Muscle of back (tissue), 11 donors: ENCODE measurements around the gene XRN2. TPM values are rescaled to one million over a fixed set of nuclear protein-coding genes. Genes with fewer than 3 reads are reported as not detected.
A peak's percentile ranks its signal among the peaks of the same experiment; 100 is the strongest.
"Not testable (repeated sequence)": the region's sequence is repeated elsewhere in the genome, so short reads cannot be mapped to it uniquely, and the experiment has no call there.

Experiments
- DNase-seq, 3 donors: peaks; one replicate each; pipeline versions ENCODE4 v3.0.0 to v3.0.0-alpha.2; 2013
- polyA plus RNA-seq, 10 donors: library from polyadenylated mRNA; unstranded; fragments of 120-200 nt; gene quantifications; one replicate each; pipeline ENCODE4 v1.2.1, GENCODE V29; 2013; ENCODE audit not compliant: insufficient read length in 10 of 10

XRN2 gene
- polyA plus RNA-seq, 10 donors: 39.5 to 54.9 (median 46.7) TPM

- DNase-seq: no peak
Observed at GRCh38 chr20:21344206-21344900, 41.2 kb downstream of the XRN2 start.

GRCh38 chr20:21344961-21345360 is 41.8 kb downstream of the XRN2 start:
- DNase-seq: no peak

- DNase-seq: peak in 1 of 3 donors; percentile 6
Observed at GRCh38 chr20:21352703-21353102, 49.6 kb downstream of the XRN2 start.

DNA sequence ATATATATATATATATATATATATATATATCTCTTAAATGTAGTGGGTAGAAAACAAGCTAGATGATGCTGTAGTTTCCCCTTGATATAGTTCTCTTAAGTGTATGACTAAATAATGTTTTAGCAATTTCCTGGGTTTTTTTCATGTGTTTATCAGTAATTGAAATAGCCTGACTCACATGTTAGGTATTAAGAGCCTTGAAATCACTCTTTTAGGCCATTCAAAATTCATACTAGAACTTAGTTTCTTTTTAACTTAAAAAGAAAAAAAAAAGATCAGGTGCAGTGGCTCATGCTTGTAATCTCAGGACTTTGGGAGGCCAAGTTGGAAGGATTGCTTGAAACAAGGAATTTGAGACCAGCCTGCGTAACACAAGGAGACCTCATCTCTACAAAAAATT is 50.1 kb downstream of the XRN2 start:
- no peak for DNase-seq

- DNase-seq: no peak
Observed at GRCh38 chr20:21355981-21356380, 52.9 kb downstream of the XRN2 start.

GRCh38 chr20:21356386-21356785 is 53.3 kb downstream of the XRN2 start:
- no peak for DNase-seq

- no peak for DNase-seq
Observed at GRCh38 chr20:21357844-21358243, 54.7 kb downstream of the XRN2 start.

- DNase-seq: no peak
Observed at GRCh38 chr20:21358737-21359136, 55.6 kb downstream of the XRN2 start.

- no peak for DNase-seq
Observed at GRCh38 chr20:21360705-21361104, 57.6 kb downstream of the XRN2 start.

- DNase-seq: no peak
Observed at GRCh38 chr20:21361266-21361665, 58.1 kb downstream of the XRN2 start.

GRCh38 chr20:21364413-21364812 is 61.3 kb downstream of the XRN2 start:
- DNase-seq: no peak

DNA sequence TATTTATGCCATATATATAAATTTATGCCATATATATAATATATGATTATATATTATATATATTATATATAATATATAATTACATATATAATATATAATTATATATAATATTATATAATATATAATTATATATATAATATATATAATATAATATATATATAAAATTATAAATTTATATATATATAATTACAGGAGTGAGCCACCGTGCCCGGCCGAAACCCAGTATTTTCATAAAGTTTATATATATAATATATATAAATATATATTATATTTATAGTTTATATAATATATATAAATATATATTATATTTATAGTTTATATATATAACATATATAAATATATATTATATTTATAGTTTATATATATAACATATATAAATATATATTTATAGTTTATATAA is 62.6 kb downstream of the XRN2 start:
- no peak for DNase-seq

- DNase-seq: not testable (repeated sequence)
Observed at GRCh38 chr20:21366273-21366672, 63.1 kb downstream of the XRN2 start.

GRCh38 chr20:21368791-21369190 is 65.7 kb downstream of the XRN2 start:
- DNase-seq: no peak

- DNase-seq: no peak
Observed at GRCh38 chr20:21371193-21371592, 68.1 kb downstream of the XRN2 start.

DNA sequence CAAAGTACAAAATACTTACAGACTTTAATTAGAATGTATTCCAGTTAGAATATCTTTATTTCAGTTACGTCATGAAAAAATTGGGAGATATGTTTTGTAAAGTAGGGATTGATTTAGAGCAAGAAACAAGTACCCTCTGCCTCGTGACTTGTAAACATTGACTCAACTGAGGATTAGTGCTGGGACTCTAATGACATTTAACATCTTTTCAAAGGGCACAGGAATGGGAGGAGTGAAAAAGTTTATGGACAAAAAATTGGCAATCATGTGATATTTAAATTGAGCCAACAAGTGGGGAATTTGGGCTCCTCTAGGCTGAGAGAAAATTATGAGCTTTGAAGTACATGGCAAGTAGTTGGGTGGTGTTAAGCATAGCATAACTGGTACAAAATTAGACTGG is 68.9 kb downstream of the XRN2 start:
- no peak for DNase-seq

DNA sequence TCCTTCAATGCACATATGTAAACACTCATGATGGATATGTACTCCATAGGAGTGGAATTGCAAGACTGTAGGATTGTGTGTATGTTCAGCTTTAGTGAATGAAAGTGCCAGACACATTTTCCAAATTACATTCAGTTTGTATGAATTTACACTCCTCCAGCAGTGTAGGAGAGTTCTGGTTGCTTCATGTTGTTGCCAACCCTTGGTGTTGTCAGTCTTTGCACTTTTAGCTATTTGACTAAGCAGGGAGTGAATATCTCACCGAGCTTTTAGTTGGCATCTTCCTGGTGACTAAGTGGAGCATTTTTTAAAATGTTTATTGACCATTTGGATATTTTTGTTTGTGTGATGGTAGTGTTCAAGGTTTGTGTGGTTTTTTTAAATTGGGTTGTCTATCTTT is 70.3 kb downstream of the XRN2 start:
- no peak for DNase-seq

DNA sequence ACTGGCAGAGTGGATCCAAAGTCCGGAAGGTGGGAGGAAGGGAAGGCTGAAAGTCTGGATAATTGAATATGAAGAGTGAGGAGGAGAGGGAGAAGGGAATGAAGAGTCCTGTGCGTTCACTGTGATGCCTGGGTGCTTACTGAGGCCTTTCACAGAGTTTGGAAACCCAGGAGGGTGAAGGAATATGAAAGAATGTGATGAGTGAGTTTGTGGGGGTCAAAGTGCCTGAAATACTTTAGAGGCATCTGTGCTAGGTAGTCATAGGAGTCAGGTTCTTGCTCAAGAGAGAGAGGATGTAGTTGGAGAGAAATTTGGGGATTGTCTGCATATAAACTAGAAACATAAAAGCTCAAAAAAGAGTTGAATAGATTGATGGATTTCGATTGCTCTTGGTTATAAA is 73.5 kb downstream of the XRN2 start:
- no peak for DNase-seq

- DNase-seq: no peak
Observed at GRCh38 chr20:21377701-21378100, 74.6 kb downstream of the XRN2 start.

DNA sequence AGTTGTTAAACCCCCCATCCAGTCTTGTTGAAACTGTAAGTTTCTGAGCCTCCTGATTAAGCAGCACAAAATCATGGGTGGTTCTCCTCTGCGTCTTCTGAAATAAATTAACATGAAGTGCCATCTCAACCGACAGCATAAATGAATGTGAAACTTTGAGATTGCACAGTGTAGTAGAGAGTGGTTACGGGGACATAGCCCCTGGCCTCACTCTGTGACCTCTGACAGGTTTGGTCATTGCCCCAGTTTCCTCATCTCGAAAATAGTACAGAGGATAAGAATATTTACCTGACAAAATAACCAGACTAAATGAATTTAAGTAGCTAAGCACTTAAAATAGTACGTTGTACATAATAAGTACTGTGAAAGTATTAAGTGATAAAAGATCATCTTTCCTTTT is 75.1 kb downstream of the XRN2 start:
- DNase-seq: no peak

GRCh38 chr20:21380711-21381110 is 77.6 kb downstream of the XRN2 start:
- peak in 1 of 3 donors; percentile 13 for DNase-seq

- no peak for DNase-seq
Observed at GRCh38 chr20:21381619-21382018, 78.5 kb downstream of the XRN2 start.

DNA sequence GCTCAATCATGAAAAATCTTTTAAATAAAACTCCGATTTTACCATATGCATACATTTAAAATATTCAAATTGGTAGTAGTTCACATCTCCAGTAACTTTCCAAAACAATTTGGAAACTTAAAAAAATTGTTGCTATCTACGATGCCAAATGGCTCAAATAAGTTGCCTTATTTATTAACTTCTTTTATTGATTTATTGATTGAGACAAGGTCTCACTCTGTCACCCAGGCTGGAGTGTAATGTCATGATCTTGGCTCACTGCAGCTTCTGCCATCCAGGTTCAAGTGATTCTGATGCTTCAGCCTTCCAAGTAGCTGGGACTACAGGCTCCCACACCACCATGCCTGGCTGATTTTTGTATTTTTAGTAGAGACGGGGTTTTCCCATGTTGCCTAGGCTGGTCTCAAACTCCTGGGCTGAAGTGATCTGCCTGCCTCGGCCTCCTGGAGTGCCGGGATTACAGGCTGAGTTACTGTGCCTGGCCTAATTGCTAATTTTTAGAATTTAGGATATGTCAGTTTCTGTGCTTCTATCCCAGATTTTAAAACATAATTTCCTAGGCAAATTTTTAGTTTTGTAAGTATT is 81.3 kb downstream of the XRN2 start:
- no peak for DNase-seq

DNA sequence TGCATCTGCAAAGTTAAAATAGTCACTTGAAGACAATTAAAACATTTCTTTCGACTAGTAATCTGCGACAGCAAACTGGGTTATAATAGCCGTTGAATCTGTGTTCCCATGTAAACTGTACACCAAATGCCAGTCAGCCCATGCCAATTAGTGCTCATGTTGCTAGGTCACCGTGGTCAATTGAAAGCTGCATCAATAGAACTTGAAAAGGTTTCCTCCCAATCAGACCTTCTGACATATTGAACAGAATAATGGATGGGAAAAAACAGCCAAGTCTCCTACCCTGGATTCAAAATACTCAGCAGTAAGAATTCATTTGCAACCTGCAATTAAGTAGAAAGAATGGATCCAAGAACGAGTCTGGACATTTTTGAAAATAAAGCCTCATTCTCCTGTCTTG is 83.0 kb downstream of the XRN2 start:
- no peak for DNase-seq
